Measurements from ENCODE around the gene DMRTB1. TPM values are rescaled to one million over a fixed set of nuclear protein-coding genes. Genes with fewer than 3 reads are reported as not detected.

The DMRTB1 gene
- total RNA-seq, 2 donors from 2014 or later: not detected

DNA sequence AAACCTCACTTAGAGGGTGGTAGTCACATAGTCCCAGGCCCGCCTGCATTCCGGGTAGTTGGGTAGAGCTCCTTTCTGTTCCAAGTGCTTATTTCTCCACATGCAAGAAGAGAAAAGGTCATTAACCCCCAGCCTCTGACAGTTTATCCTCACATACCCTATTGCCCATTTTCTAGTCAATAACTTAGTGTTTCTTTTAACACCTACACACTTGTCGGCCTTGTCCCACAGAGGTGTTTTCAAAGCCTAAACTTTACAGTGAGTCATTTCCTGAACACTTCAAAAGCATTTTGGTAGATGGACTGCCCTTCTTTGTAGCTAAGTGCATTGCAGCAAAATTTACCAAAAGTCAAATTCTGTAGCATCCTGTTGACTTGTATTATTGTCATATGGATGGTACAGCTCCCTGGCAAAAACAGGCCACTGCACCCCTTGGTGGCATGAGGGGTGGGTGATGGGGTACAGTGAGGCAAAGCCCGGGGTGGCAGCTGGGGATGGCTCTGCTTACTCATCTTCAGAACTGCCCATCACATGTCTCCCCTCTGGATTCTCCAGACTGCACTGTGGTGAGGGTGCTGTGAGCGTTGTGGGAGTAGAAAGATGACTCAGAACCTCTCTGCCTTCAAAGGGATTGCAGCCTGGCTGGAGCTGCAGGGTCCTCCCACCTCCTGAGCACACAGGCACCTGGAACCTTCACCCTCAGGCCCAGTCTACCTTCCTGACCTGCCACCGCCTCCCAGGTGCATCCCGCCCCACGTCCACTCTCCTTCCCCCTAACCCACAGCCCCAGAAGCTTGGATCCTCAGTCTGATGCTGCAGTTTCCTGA is 45.8 kb upstream of the DMRTB1 start:
- no peaks in the 10 kb centered on the region for H3K36me3 Mint-ChIP-seq (ENCODE audit: low read depth)
- H3K4me1 ChIP-seq (ENCODE audit: control insufficient read depth, insufficient read depth, low read length): peaks cover 35% of the 10 kb centered on the region
- WGBS, 2 experiments (ENCODE audit: insufficient coverage in 1 of 2, insufficient read length in 1 of 2): 82 to 92% methylated on average over 5 to 8 of the region's 8 CpGs

DNA sequence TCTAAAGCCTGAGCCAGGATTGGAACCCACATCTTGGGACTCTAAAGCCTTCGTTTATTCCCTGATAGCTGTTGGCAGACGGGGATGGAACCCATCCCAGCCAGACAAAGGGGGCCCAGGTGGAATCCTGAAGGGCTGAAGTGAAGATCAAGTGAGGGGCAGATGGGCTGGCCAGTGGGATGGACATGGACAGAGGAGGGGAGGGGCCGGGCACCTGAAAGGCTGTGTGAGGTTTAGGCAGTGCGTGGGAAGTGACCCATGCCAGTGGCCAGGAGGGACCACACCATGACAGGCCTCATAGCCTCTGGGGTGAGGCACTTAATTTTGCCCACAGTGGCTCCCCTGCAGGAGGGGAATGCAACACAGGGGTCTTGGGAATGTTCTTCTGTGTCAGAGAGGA is 44.6 kb upstream of the DMRTB1 start:
- WGBS, 2 experiments (ENCODE audit: insufficient coverage in 1 of 2, insufficient read length in 1 of 2): 93 to 100% methylated on average over 2 to 4 of the region's 4 CpGs
- Mint-ChIP-seq H3K4me3 (no peak overlapping the region), H3K4me1 (peaks cover 67% of the 10 kb centered on the region)

More for the DNA sequence above, 45.8 kb upstream of the DMRTB1 start:
- H3K4me3 ChIP-seq (ENCODE audit: low read length): no peak overlapping the region
- TF ChIP-seq, protein P1, sequence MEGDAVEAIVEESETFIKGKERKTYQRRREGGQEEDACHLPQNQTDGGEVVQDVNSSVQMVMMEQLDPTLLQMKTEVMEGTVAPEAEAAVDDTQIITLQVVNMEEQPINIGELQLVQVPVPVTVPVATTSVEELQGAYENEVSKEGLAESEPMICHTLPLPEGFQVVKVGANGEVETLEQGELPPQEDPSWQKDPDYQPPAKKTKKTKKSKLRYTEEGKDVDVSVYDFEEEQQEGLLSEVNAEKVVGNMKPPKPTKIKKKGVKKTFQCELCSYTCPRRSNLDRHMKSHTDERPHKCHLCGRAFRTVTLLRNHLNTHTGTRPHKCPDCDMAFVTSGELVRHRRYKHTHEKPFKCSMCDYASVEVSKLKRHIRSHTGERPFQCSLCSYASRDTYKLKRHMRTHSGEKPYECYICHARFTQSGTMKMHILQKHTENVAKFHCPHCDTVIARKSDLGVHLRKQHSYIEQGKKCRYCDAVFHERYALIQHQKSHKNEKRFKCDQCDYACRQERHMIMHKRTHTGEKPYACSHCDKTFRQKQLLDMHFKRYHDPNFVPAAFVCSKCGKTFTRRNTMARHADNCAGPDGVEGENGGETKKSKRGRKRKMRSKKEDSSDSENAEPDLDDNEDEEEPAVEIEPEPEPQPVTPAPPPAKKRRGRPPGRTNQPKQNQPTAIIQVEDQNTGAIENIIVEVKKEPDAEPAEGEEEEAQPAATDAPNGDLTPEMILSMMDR (conservative IDR thresholded peaks at IDR 0.05): no peak
- Mint-ChIP-seq H3K9me3 (peaks cover 12% of the 10 kb centered on the region), H3K4me3 (no peak overlapping the region), H3K27ac (peak overlapping the region; percentile 12), H3K27me3 (ENCODE audit: insufficient read depth) (peaks cover 14% of the 10 kb centered on the region), H3K4me1 (peaks cover 59% of the 10 kb centered on the region)
- H3K9me3 ChIP-seq (ENCODE audit: control insufficient read depth, low read length): peaks cover 19% of the 10 kb centered on the region
- peak; percentile 57 for DNase-seq
- no peak overlapping the region for H3K27ac ChIP-seq (ENCODE audit: low read depth, low read length)
- H3K27me3 ChIP-seq (ENCODE audit: control insufficient read depth, insufficient read depth, low read length, poor library complexity, severe bottlenecking): no peaks in the 10 kb centered on the region
- peaks cover 27% of the 10 kb centered on the region for H3K36me3 ChIP-seq (ENCODE audit: control insufficient read depth, insufficient read depth, low read length)
- H3K9ac ChIP-seq (ENCODE audit: extremely low read depth, low read length, poor library complexity, severe bottlenecking): no peak overlapping the region

DNA sequence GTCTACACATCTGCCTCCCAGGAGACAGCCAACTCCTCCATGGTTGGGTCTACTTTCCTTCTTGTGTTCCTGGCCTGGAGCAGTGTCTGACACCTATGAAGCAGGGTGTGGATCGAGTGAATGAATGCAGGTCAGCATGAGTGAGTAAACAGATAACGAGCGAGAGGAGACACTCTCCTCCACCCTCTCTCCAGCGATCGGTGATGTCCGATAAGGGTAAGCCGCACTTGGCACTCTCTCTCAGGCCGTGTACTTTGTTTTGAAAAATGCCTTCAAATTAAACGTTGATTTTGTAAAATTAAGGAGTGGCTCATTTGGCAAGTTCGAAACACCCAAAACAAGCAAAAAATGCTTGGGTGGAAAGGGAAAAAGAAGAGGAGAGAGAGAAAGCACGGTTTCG is 43.8 kb upstream of the DMRTB1 start:
- peak; percentile 44 for DNase-seq
- Mint-ChIP-seq H3K36me3 (ENCODE audit: low read depth) (peaks cover 1% of the 10 kb centered on the region), H3K4me1 (peaks cover 62% of the 10 kb centered on the region), H3K27ac (no peak overlapping the region), H3K27me3 (ENCODE audit: insufficient read depth) (peaks cover 10% of the 10 kb centered on the region), H3K4me3 (no peak overlapping the region), H3K9me3 (peaks cover 16% of the 10 kb centered on the region)
- H3K9me3 ChIP-seq (ENCODE audit: control insufficient read depth, low read length): peaks cover 24% of the 10 kb centered on the region
- no peak overlapping the region for H3K27ac ChIP-seq (ENCODE audit: low read depth, low read length)
- 94 to 95% methylated on average over 7 to 12 of the region's 12 CpGs for WGBS, 2 experiments (ENCODE audit: insufficient coverage in 1 of 2, insufficient read length in 1 of 2)
- peak overlapping the region; percentile 57 for H3K4me3 ChIP-seq (ENCODE audit: low read length)
- no peak overlapping the region for H3K9ac ChIP-seq (ENCODE audit: extremely low read depth, low read length, poor library complexity, severe bottlenecking)
- H3K36me3 ChIP-seq (ENCODE audit: control insufficient read depth, insufficient read depth, low read length): peaks cover 31% of the 10 kb centered on the region
- H3K4me1 ChIP-seq (ENCODE audit: control insufficient read depth, insufficient read depth, low read length): peaks cover 35% of the 10 kb centered on the region
- H3K27me3 ChIP-seq (ENCODE audit: control insufficient read depth, insufficient read depth, low read length, poor library complexity, severe bottlenecking): no peaks in the 10 kb centered on the region
- TF ChIP-seq, protein P1 (conservative IDR thresholded peaks at IDR 0.05): no peak

More for the DNA sequence above, 44.6 kb upstream of the DMRTB1 start:
- Histone ChIP-seq H3K27me3 (ENCODE audit: control insufficient read depth, insufficient read depth, low read length, poor library complexity, severe bottlenecking) (no peaks in the 10 kb centered on the region), H3K27ac (ENCODE audit: low read depth, low read length) (no peak overlapping the region), H3K36me3 (ENCODE audit: control insufficient read depth, insufficient read depth, low read length) (peaks cover 27% of the 10 kb centered on the region), H3K9ac (ENCODE audit: extremely low read depth, low read length, poor library complexity, severe bottlenecking) (no peak overlapping the region), H3K9me3 (ENCODE audit: control insufficient read depth, low read length) (peaks cover 19% of the 10 kb centered on the region), H3K4me3 (ENCODE audit: low read length) (peak overlapping the region; percentile 57), H3K4me1 (ENCODE audit: control insufficient read depth, insufficient read depth, low read length) (peaks cover 35% of the 10 kb centered on the region)
- no peaks in the 10 kb centered on the region for H3K36me3 Mint-ChIP-seq (ENCODE audit: low read depth)
- TF ChIP-seq, protein P1 (conservative IDR thresholded peaks at IDR 0.05): no peak
- DNase-seq: peak; percentile 26
- H3K9me3 Mint-ChIP-seq: peaks cover 12% of the 10 kb centered on the region
- H3K27me3 Mint-ChIP-seq (ENCODE audit: insufficient read depth): peaks cover 14% of the 10 kb centered on the region
- H3K27ac Mint-ChIP-seq: no peak overlapping the region
